ENCODE measurements around the gene SET.
"Not testable (repeated sequence)": the region's sequence is repeated elsewhere in the genome, so short reads cannot be mapped to it uniquely, and the experiment has no call there.

SET gene

DNA sequence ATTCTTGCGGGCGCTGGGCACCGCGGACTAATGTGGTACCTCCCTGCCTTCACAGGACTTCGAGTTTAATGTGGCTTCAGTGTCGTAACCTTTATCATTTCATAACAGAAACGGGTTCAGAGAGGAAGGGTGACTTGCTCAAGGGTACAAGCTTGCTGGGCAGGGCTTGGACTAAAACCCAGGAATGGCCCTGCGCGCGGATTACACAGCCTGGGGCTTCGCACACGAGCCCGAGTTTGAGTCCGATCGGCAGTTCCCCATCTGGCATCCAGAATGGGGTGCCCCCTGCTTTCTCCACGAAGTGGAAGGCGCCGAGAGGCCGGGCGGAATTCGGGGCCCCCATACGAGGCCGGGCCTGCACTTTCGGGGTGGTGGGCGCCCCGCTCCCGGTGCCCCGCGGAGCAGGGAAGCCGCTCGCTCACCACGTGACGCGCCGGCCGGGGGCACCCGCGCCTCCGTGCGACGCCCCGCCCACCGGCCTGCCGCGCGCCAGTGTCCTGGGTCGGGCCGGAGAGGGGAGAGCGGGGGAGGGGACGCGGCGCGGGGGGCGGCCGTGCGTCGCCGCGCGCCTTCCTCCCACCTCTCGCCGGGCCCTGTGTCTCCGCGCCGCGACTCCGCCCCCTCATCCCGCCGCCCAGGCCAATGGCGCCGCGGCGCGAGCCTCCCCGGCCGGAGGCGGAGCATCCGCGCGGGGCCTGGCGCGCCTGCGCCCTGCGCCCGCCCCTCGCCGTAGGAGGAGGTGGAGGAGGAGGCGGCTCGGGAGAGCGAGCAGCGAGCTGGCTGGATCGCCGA lies at the start of gene SET:
Gene SET, plus strand, starts transcription at position 722 of the 792 bp plus-strand sequence. CDS start 361 bp downstream, outside the sequence.
- DNase-seq, result peak; percentile 78

DNA sequence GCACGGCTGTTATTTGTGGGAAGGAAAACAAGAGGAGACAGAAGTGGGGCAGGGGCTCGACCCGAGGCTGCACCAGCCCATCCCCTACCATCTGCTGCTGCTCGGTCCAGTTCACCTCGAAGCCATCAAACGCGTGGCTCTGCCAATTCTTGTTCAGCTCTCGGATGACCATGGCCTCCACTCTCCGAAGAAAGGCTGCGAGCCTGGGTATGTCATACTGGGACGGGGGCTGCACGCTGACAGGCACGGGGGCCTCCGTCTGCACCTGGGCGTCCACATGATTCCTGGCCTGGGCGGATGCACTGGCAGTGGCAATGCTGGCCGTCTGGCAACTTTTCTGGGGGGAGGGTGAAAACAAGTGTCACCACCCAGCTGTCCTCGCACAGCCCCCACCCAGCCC lies 48.4 kb upstream of the SET start:
- no peak for DNase-seq

DNA sequence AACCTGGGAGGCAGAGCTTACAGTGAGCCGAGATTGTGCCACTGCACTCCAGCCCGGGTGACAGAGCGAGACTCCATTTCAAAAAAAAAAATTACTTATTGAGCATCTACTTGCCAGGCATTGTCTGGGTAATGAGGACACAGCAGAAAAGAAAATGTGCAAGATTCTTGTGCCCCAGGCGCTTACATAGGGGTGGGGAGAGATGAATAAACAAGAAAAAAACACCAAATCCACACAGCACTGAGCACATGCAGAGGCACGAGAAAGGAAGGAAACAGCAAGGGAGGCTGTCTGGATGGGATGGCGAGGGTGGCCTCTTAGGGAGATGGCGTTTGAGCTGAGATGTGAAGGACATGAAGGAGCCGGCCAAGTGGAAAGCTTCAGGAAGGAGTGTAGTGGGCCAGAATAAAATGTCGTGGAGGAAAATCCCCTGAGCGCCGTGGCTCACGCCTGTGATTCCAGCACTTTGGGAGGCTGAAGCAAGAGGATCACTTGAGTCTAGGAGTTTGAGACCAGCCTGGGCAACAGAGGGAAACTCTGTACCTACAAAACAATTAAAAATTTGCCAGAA lies 46.3 kb upstream of the SET start:
- no peak for DNase-seq

DNA sequence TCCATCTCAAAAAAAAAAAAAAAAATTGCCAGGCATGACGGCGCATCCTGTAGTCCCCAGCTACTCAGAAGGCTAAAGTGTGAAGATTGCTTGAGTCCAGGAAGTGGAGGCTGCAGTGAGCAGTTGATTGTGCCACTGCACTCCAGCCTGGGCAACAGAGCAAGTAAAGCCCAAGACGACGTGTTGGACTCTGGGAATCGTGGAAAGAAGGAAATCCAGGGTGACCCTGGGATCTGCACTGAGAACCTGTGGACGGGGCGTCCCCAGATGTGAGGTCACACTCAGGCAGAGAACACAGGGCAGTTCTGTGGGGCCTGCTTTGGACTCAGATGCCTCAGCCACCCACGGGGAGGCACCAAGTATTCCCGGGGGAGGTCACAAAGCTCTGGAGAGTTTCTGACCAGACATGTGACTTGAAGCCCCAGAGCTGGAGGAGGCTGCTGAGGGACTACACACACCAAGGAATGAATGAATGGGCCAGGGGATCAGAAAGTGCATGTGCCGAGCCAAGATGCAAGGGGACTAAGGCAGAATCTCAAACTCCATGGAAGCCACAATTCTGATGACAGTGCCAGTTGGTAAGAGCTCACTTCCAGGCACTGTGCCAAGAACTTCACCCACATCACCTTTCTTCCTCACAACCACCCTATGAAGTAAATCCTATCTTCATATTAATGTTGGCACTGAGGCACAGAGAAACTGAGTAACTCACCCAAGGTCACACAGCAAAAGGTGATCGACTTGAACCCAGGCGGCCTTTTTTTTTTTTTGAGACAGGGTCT lies 45.3 kb upstream of the SET start:
- DNase-seq, result no peak

DNA sequence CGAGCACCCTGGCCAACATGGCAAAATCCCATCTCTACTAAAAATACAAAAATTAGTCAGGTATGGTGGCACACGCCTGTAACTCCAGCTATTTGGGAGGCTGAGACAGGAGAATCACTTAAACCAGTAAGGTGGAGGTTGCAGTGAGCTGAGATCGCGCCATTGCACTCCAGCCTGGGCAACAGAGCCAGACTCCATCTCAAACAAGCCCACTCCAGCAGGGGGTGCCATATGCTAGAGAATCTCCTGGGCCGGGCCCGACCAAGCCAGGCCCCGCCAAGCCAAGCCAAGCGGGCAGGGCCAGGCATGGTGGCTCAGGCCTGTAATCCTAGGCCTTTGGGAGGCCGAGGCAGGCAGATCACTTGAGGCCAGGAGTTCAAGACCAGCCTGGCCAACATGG lies 40.8 kb upstream of the SET start:
- not testable (repeated sequence) for DNase-seq

DNA sequence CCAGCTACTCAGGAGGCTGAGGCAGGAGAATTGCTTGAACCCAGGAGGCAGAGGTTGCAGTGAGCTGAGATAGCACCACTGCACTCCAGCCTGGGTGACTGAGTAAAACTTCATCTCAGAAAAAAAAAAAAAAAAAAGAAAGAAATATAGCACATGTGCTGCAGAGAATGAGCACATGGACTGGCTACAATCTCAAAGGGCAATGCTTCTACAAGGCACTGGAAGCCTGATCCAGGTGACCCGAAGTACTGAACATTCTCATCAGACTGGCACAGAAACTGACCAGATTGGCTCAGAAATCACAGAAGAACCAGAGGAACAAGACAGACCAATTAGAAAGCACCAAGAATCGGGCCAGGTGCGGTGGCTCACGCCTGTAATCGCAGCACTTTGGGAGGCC lies 37.2 kb upstream of the SET start:
- no peak for DNase-seq

DNA sequence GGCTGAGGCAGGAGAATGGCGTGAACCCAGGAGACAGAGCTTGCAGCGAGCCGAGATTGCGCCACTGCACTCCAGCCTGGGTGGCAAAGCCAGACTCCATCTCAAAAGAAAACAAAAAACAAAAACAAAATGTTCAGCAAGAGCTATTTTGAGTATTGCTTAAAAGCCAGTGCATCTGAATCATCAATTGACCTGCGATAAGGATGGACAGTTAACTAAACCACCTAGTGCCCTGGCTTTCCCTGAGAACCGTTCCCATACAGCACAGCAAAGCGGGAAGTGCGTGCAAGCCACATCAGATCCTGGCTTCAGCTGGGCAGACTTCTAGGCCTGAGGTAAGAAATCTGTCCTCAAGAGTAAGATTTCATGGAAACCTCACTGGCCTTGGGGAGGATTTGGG lies 35.1 kb upstream of the SET start:
- DNase-seq, result no peak

DNA sequence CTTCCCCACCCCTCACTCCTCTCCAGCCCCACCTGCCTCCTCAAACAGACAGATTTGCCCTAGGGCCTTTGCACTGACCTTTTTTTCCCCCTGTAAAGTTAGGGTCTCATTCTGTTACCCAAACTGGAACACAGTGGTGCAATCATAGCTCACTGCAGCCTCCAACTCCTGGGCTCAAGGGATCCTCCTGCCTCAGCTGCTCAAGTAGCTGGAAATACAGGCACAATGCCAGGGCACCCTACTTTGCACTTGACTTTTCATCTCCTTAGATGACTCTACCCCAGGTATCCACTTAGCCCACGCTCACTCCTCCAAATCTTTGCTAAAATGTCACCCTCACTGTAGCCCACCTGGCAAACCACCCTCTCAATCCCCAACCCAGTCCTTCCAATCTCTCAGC lies 34.5 kb upstream of the SET start:
- no peak for DNase-seq

GRCh38 chr9:128656416-128657343 lies 32.3 kb upstream of the SET start, which contains the start of gene DYNC2I2:
DYNC2I2 (minus strand) TSS chr9:128656847; CDS start chr9:128656726, 121 bp downstream.
- DNase-seq, result peak; percentile 64

- DNase-seq, result no peak
Measured at GRCh38 chr9:128657344-128657704, 31.7 kb upstream of the SET start.

DNA sequence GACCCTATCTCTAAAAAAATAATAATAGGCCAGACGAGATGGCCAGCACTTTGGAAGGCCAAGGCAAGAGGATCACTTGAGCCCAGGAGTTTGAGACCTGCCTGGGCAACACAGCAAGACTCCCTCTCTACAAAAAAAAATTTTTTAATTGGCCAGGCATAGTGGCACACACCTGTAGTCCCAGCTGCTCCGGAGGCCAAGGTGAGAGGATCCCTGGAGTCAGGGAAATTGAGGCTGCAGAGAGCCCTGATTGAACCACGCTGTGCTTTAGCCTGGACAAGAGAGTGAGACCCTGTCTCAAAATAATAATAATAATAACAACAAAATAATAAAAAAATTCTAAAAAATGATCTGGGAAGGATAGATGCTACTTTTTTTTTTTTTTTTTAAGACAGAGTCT lies 31.2 kb upstream of the SET start:
- no peak for DNase-seq

GRCh38 chr9:128666481-128666941 lies 22.5 kb upstream of the SET start:
- DNase-seq, result not testable (repeated sequence)

GRCh38 chr9:128669786-128670185 lies 19.2 kb upstream of the SET start:
- DNase-seq, result no peak

DNA sequence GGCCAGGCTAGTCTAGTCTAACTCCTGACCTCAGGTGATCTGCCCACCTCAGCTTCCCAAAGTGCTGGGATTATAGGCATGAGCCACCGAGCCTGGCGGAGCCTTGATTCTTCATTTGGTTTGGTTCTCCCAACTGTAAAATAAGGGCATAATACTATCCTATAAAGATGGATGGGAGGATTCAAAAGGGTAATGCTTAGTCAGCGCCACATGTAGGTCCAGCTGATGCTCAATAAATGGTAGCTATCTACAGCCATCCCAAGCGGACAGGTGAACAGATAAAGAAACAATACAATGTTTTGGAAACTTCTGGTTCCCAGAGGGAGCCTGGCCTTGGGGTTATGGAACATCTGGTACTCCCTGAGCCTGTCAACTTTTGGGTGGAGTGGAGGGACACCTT lies 13.6 kb upstream of the SET start:
- no peak for DNase-seq

GRCh38 chr9:128677794-128678193 lies 11.2 kb upstream of the SET start:
- DNase-seq, result no peak

DNA sequence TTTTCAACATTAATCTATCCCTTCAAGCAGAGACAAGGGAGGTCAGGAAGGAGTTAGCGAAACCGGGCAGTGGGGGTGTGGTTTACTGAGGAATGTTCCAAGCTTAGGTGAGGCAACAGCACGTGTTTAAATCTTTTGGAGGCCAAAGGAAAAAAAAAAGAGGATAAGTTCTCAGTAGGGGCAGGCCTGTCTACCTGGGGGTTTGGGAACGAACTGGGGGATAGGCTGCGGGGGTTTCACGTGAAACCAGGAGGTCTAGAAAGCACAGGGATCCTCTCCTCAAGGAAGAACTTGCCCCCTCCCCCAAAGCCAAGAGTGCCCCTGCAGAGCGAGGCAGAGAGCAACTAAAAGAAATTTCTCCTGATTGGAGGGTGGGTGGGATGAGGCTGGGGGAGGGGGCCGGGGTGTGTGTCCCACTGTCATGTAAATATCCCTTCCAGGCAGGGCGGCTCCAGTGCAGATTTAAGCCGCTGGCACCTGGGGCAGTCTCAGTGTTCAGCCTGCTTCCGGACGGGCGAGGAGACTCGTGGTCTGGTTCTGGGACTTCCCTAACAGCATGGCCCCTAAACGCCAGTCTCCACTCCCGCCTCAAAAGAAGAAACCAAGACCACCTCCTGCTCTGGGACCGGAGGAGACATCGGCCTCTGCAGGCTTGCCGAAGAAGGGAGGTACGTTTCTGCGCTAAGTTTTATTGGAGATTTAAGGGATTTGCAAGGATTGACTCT lies 5.5 kb upstream of the SET start:
- no peak for DNase-seq

- DNase-seq, result no peak
Measured at GRCh38 chr9:128684065-128684324, 5.0 kb upstream of the SET start.

DNA sequence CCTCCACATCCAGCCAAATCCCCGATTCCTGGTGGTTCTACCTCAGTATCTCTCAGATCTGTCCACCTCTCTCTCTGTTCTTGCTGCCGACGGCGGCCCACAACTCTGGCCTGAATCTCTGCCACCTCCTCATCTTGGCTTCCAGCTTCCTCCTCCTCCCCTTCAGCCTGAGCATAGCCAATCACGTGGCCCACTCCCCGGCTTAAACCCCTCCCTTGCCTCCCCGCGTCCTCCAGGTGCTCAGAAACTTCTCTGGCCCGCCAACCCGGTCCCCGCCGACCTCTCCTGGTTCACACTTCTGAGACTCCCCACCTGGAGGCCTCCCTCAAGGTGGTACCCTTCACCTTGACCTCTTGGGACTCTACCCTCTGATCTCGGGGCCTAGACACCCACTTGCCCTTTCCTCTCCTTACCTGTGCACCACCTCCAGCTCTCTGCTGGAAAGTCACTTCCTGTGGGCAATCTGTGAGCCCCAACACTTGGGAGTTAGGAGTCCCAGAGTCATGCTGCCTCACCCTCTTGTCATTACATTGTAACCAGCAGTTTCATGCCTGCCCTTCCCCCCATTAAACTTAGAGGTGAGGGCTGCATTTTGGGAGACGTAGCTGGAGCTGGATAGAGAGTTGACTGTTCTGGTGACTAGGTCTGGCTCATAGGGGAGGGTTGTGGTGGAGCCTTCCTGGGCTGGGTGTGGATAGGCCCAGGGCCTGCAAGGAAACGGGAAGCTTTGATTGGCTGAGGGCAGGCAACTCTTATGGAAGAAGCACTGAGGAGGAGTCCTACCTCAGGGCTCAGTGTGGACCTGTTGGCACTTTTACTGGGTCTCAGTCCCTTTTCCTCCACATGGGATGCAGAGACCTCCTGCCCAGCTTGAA lies 4.5 kb upstream of the SET start:
- DNase-seq, result no peak

DNA sequence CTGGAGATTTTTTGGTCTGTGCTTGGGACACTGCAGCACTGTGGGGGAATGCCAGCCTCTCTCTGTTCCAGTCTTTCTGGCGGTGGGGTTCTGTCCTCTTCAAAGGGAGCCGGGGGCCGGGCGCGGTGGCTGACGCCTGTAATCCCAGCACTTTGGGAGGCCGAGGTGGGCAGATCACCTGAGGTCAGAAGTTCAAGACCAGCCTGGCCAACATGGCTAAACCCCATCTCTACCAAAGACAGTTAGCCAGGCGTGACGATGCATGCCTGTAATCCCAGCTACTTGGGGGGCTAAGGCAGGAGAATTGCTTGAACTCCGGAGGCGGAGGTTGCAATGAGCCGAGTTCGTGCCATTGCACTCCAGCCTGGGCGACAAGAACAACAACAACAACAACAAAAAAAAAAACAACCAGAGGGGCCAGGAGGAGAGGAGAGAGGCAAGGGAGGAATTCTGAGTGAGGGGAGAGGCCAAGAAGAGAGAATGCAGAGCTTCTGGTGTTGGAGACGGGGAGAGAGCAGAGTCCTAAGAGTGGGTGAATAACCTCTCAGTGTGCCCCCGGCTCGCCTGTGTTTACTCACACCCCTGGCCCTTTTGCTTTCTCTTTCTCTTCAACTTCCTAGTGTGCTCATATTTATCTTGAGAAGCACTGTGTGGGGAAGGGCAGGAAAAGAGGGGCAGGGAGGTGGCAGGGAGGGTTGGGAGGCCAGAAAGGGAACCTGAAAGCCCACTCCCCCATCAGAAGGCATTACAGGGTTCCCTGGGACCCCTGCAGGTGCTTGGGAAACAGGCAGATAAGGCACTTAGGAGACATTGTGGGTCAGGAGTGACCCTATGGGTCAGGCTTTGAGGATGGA lies 3.2 kb upstream of the SET start:
- DNase-seq, result no peak

- no peak for DNase-seq
Measured at GRCh38 chr9:128687453-128687852, 1.6 kb upstream of the SET start.

Data from DMS 273 treated with DMSO at 0.1 percent for 48 hours (cell line).